GM18517 (cell line): ENCODE data around the gene TRDMT1.

Source experiments
- ATAC-seq: cut with Tn5 transposase; IDR thresholded peaks from one replicate; pipeline ENCODE4 v1.9.1; 2021; ENCODE audit warnings: mild to moderate bottlenecking, moderate library complexity; ENCODE audit not compliant: unreplicated experiment

The TRDMT1 gene

GRCh38 chr10:17109475-17110207 lies 91.8 kb downstream of the TRDMT1 start:
- ATAC-seq, result no peak

GRCh38 chr10:17109046-17109445 lies 92.4 kb downstream of the TRDMT1 start:
- ATAC-seq, result no peak

GRCh38 chr10:17106991-17107390 lies 94.5 kb downstream of the TRDMT1 start:
- ATAC-seq, result no peak

GRCh38 chr10:17101910-17102266 lies 99.6 kb downstream of the TRDMT1 start:
- ATAC-seq, result no peak

GRCh38 chr10:17101257-17101909 lies 100.1 kb downstream of the TRDMT1 start:
- no peak for ATAC-seq

- no peak for ATAC-seq
These were observed 100.9 kb downstream of the TRDMT1 start for GRCh38 chr10:17100586-17100985.

- no peak for ATAC-seq
These were observed 103.5 kb downstream of the TRDMT1 start for GRCh38 chr10:17098012-17098411.
